Activated CD8-positive, alpha-beta memory T cell treated with anti-CD3 and anti-CD28 coated beads for 24 hours (primary cell): Measurements from ENCODE around the gene FNIP2.
"Not testable (repeated sequence)": the region's sequence is repeated elsewhere in the genome, so short reads cannot be mapped to it uniquely, and the experiment has no call there.

ENCODE experiments used
- DNase-seq: peaks from one replicate; pipeline ENCODE4 v3.0.0-alpha.2; 2020

FNIP2 gene

DNA sequence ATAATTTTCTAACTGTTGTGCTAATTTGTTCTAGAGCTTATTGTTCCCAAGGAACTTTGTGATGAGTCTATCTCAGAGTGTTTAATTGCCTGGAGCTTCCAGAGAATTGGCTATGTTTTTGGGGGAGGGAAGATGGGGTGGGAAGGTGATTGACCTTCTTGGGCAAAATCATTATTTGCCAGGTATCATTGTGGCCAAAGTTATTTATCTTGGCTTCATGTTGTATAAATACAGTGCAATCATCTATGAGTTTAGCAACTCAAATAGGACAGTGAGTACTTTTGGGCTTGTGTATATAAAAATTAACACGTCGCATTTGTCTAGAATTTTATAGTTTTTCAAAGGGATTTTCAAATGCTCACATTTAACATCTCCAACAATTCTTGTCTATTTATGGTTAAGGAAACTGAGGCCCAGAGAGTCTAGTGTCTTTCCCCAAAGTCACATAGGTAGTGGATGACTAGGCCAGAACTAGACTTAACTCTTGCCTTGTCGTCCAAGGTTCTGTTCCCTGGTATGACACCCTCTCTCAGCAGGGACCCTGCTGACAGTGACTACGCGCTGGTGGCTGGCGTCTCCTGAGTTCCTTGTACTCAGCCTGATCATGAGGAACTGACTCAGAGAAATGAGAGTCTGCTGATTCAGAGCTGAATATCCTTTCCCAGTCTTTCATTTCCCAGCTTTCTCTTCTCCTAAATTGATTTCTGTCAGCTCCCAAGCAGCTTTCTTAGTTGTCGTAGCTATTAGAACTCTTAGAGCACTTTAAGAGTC, 27.7 kb downstream of the FNIP2 start:
- DNase-seq = no peak

DNA sequence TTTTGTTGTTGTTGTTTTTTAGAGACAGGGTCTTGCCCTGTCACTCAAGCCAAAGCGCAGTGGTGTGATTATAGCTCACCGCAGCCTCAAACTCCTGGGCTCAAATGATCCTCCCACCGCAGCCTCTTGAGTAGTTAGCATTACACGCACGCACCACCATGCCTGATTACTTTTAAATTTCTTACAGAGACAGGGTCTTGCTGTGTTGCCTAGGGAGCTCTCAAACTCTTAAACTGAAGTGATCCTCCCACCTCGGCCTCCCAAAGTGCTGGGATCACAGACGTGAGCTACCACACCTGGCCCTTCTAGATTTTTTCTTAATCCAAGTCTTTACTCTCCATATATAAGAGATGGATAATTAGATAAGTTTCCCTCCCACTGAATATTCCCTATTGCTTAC, 29.2 kb downstream of the FNIP2 start:
- no peak for DNase-seq

DNA sequence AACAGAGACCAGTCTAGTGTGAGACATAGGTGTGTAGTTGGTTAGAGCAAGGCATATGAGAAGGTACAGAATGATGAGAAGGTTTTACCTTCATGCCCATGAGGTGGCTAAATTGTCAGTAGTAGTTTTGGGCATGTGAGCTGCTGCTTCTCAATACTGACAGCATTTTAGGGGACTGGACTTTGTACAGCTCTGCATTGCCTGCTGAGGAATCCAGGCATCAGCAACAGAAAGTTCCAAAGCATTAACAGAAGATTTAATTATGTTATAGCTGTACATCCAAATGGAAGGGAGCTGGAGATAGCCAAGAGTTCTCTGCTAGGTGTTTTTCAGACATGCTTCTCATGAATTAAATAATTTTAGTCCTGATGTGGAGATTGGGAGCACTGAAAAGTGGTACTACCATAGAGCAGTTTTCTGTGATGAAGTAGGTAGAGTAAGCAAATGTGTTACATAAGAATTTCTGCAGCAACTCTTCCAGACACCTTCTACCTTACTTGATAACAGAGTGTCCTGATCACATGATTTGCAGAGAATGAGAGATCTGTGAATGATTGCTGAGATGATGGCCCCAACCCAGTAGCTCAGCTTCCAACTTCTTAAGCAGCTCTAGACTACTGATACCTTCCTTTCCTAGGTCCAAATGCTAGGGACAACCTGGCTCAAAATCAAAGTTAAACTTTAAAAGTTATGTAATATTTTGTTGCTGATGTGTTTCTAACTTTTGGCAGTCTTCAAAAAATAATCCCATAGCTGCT, 30.4 kb downstream of the FNIP2 start:
- no peak for DNase-seq

DNA sequence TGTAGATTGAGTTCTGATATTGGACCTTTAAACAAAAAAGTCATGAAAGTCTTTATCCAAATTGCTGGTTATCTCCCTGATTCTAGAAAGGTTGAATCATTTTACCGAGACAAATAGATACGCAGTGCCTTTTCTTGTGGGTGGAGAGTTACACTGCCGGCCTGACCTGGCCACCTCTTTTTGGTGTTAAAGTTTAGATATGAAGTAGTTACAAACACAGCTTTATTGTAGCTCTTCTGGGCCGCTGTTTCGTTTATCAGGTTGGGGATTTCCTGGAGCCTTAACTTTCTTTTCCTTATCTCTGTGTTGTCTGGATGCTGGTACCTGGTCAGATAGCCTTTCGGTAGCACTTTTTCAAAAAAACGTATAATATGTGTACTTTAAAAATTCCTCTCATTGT, 31.0 kb downstream of the FNIP2 start:
- DNase-seq = no peak

DNA sequence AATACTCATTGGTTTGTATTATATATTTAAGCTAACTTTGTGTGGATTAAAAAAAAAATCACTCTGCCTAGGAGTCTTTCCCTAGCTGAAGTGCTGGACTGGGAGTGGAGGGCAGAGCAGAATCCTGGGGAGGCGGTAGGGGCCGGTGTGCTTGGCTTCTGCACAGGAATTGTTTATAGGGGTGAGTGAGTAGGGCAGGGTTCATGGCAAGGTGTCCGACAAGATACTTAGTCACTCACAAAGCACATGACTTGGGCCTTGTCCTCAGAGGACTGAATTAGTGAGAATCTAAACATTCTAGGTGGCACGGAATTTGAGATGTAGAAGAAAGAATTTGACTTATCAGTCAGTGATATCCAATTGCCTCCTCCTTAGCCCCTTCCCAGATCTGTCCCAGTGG, 32.2 kb downstream of the FNIP2 start:
- DNase-seq = no peak

DNA sequence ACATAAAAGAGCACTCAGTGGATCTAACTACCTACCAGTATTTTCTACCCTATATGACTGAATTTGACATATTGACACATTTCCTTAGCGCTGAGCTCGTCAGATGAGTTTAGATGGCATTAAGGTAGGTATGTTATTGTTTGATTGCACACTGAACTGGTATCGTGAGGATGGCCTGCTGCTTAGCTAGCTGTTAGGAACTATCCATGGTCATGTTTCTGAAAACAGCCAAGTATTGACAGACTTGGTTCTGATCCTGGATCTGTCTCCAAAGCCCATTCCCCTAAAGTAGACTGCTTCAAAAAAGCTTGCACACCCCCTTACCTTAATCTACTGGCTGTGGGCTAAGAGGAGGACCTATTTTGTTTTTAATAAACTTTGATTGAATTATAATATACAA, 32.9 kb downstream of the FNIP2 start:
- DNase-seq = no peak

DNA sequence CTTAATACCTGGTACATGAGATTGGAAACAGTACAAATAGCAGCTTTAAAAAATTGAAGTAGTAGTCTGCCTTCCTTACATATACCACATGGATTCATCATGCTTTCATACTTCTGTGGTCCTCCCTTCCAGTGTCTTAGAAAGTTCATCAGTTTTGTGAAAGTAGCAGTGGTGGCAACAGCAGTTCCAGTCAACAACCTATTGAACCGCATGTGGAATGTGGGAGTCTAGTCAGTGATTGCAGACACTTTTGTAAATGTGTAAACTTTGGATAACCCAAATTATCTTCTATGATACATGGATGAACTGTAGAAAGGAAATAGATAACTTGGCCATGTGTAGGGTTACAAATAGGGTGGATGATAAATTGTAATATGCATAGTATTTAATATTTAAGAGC, 34.1 kb downstream of the FNIP2 start:
- DNase-seq = no peak

DNA sequence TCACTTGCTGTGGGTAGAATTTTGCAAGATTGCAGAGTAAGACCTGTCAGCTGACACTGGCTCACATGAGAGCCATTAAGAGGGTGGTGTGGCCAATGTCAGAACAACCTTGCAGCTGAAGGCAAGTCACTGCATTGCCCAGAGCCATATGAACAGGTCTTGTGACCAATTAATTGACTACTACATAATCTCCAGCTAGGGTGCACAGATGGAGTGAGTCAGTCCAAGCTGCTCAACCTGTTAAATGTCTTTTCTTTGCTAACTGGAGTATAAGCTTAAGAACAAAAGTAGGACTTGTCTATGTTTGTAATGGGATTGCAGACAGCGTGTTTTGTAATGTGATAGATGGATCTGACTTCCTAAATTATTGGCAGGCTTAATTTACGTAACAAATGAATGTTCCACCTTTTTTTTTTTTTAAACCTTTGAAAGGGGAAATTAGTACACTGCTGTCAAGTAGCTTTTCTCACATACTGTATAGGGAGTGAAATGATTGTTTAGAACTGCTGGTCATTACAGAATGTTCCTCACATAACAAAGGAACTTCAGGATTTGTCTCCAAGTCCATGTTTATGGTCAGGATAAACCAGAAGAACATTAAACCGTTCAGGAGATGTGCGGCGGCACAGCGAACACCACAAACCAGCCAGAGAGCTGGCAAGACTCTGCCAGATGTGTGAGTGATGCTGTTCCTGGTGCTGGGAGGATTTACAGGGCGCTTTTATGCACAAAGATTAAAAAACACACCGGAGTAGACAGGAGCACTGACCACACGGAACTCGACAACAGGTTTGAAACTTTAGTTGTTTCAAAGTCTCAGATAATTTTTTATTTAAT, 37.0 kb downstream of the FNIP2 start:
- DNase-seq = no peak

DNA sequence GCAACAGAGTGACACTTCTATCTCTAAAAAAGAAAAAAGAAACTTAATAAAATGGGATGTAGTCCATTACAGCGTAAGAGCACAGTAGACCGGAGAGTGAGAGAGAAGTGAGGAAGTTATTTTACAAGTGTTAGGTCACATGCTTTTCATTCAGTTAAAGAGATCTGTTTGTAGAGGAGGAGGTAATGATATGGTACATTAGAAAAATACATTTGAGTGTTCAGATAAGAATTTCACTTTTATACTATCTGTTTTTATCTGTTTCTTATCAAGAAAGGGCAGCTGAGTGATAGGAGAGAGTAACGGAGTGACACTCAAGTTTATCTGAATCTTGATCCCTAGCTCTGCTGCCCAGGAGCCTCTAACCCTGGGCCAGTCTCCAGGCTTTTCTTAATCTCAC, 38.9 kb downstream of the FNIP2 start:
- no peak for DNase-seq

DNA sequence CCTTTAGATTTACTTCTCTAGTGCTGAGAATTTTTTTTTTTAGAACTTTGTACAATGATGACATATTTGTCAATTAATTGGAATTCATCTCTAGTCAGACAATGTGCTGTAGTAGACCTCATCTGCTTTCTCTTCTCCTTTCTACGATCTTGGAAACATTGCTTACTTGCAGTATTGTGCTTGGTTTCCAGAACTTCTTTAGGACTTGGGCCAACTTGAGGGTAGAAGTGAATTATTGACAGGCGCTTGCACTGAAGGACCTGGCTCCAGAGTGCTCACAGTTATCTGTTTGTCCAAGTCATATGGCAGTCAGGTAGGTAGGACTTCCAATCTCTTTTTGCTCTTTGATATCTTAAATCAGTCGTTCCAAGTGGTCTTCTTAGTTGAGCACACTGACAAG, 39.6 kb downstream of the FNIP2 start:
- DNase-seq = no peak

DNA sequence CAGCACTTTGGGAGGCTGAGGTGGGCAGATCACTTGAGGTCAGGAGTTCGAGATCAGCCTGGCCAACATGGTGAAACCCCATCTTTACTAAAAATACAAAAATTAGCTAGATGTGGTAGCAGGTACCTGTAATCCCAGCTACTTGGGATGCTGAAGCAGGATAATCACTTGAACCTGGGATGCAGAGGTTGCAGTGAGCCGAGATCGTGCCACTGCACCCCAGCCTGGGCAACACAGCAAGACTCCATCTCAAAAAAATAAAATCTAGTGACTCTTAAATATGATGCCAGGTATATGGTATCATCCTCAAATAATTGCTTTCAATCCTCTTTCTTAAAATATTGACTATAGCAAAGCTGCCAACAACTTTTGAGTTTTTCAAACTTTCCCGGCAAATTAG, 40.4 kb downstream of the FNIP2 start:
- DNase-seq = not testable (repeated sequence)

DNA sequence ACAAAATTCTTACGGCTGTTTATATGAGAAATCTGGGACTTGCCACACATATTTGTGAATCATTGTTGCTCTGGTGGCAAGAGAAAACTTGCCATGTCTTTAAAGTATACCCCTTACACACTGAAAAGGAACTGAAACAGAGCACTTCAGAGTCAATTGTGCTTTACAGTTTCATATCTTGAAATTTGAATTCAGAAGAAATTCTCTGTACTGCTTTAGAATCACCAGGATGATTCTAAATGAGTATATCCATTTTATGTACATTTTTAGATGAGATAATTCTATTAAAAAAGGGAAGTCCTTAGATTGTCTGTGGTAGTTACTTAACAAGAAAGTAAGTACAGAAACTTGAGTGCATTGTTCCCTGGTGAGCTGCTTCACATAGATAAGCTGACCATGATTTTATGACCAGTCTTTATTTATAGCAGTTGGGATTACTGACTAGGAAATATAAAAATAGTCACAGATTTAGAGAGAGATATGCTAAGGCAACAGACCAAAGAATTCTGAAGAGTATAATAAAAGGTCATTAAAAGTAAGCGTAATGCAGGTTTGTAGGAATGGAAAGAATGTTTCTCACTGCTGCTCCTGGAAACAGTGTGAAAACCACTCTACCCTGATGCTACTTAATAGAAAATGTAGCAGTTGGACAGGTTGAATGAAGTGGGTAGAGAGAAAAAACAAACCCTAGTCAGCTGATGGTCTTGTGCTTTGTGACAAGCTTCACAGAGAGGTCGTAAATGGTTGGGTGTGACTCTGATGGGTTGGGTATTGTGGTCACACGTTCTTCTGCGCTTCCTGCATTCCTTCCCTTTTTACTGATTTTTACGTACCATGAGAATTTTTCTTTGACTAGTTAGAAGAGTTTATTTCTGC, 41.0 kb downstream of the FNIP2 start:
- DNase-seq = no peak

DNA sequence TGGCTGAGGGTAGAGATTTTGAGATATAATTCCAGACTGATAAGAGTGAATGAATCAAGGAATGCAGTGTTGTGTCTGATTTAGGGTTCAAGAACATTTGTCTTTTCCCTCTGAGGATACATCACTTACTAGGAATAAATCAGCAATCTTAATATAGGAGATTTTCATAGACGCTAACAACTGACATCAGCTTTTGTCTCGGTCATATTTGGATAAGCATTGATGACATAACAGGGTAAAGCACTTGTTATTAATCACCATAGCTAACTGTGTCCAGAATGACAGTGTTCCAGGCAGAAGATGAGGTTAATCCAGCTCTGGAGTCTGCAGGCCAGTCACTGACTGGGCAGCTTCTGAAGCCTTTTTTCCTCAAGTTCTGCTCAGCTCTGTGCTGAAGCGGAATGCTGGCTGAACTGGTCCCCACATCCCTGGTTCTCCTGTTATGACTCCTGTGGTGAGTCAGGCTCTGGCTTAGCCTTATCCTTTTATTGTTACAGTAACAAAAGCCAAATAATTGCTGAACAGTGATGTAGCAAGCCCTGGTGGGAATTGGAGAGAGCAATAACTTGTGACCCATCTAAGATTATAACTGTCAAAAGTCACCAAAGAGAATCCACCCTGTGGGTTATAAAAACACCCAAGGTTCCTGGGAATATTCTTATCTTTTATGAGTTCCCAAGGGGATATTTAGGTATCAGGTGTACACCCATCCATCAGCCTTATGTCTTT, 41.8 kb downstream of the FNIP2 start:
- DNase-seq = no peak

DNA sequence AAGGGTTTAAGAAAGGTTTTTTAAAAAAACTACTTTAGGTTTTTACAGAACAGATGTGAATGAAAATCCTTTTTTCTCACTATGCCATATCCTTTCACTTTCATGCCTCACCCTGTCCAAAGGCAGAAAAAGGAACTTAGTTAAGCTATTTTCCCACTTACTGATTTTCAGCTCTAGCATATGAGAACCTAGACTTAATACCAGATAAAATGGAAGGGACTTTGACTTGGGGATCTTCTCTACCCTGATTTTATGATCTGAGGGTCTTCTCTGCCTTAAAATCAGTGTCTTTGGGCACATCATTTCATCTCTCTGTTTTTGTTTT, 42.4 kb downstream of the FNIP2 start:
- DNase-seq = no peak

DNA sequence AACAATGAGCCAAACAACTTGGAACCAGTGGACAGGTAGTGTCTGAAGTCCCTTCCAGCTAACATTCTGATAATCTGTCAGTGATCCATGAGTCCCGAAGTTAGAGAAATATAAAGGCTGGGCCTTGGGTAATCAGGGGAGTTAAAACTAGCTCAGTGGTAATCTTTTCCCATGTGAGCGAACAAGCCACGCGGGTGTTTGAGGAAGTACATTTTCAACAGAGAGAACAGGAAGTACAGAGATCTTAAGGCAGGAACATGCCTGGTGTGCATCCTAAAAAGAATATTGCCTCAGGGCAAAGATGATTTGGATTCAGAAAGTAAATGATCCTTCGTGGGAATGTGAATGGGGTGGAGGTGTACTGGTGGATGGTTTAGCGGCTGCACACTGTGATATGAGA, 42.9 kb downstream of the FNIP2 start:
- DNase-seq = no peak

DNA sequence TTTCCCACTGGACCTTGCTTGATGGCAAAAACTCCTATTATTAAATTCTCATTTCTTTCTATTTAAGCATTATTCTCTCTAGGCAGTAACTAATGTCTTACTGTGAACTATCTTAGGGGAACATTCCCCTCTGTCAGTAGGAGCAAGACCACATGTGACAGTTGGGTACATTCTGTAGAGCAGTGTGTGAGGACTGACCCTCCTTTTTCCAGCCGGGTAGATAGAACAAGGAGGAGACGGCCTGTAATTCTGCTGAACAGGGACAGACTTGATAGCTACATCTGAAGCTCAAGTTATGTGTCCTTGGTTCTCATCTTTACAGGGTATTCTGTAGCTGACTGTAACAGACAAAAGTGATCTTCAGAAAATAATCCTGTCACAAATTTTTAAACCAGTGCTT, 43.3 kb downstream of the FNIP2 start:
- no peak for DNase-seq

DNA sequence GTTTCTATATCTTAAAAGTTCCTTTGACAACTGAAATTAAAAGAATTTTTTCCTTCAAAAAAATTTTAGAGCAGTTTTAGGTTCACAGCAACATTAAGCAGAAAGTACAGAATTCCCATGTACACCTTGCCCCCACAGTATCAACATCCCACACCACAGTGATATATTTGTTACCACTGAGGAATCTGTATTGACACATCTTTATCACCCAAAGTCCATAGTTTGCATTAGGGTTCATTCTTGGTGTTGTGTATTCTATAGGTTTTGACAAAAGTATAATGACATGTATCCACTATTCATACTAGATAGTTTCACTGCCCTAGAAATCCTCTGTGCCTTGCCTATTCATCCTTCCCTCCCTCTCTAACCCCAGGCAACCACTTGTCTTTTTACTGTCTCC, 43.7 kb downstream of the FNIP2 start:
- no peak for DNase-seq

DNA sequence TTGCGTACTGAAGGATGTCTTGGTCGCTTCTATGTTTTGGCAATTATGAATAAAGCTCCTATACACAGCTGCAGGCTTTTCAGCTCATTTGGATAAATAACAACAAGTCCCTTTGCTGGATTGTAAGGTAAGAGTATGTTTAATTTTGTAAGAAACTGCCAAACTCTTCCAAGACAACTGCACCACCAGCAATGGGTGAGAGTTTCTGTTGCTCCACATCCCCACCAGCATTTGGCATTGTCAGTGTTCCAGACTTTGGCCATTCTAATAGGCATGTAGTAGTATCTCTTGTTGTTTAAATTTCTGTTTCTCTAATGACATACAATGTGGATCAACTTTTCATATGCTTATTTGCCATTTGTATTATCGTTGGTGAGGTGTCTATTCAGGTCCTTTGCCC, 44.3 kb downstream of the FNIP2 start:
- no peak for DNase-seq

DNA sequence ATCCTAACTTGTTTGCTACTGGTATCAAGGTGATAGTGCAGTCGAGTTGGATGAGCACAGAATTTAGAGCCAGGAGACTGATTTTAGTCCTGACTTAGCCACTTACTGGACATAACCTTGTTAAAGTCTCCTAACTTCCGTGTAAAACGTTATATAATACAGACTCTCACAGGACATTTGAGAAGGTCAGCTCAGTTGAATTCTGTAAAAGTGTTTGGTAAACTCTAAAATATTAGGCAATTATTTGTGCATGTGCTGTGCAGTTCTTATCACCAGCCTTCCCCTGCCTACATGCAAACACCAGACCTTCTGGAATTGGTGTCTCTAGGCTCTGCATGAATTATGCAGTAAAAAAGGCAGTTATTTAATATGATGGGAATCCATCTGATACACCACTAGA, 45.4 kb downstream of the FNIP2 start:
- no peak for DNase-seq

DNA sequence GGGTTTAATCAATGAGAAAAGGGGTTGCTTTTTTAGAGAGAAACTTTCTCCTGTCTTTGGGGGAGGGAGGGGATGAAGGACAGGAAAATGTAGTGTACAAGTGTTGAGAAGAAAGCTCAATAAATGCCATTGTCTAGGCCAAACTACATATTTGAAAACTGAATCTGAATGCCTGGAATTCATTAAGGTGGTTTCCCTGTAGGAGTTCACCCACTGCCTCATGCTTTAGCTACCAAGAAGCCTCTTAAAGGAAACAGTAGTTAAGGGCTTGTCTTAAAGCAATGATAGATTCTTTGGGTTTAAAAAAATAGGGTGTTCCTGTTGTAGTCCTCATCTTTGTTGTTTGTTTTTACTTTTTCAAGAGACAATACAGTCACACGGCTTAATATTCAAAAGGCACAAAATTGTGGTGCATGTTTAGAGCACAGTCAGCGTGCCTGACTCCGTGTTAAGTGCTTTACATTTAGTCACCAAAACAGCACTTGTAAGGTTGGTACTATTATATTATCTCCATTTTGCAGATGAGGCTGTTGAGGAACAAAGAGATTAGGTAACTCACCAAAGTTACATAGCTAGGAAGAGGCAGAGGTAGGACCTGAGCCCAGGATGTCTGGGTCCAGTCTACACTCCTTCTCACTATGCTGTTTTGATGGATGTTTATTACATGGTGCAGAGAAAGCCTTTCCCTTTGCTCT, 46.0 kb downstream of the FNIP2 start:
- DNase-seq = no peak

DNA sequence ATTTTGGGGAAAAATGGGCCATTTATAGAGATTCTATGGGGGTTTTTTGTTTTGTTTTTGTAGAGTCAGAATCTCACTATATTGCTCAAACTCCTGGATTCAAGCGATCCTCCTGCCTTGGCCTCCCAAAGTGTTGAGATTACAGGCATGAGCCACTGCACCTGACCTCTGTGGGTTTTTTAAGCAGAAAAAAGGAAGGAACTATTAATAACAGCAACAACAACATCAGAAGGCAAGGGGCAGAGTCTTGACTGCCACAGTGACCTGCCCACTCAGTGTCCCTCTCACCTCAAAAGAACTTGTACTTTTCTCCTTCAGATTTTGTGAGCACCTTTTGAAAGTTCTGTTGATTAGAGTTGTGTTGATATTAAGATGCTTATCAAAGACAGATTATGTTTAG, 48.1 kb downstream of the FNIP2 start:
- no peak for DNase-seq
